GM23338 (cell line): Measurements from ENCODE around the gene ACSBG1.

Experiments used
- CTCF ChIP-seq, 2 experiments: fragments of 200-600 bp in 1 of 2; sonication (generic) in 1 of 2; conservative IDR thresholded peaks; 2 replicates each; pipeline versions ENCODE4 v1.5.1 to v1.6.1; 2016 to 2017; ENCODE audit warnings: antibody characterized with exemption in 2 of 2, low read depth in 2 of 2, mild to moderate bottlenecking in 2 of 2, moderate library complexity in 1 of 2
- EZH2 ChIP-seq: fragments of 200-600 bp; sonication (generic); IDR thresholded peaks from one replicate; pipeline ENCODE4 v1.8.0; 2017; ENCODE audit warnings: antibody characterized with exemption, mild to moderate bottlenecking, low read depth; ENCODE audit not compliant: unreplicated experiment
- EZH2phosphoT487 ChIP-seq: fragments of 200-600 bp; sonication (generic); IDR thresholded peaks from one replicate; pipeline ENCODE4 v1.8.1; 2018; ENCODE audit warnings: antibody characterized with exemption; ENCODE audit not compliant: unreplicated experiment
- JUNB ChIP-seq: IDR thresholded peaks from one replicate; pipeline ENCODE4 v1.6.1; 2016; ENCODE audit warnings: antibody characterized with exemption; ENCODE audit not compliant: unreplicated experiment
- POLR2AphosphoS5 ChIP-seq: IDR thresholded peaks from 2 replicates; pipeline ENCODE4 v1.6.1; 2016; ENCODE audit warnings: antibody characterized with exemption, low read depth
- REST ChIP-seq: IDR thresholded peaks from one replicate; pipeline ENCODE4 v1.6.1; 2018; ENCODE audit warnings: antibody characterized with exemption; ENCODE audit not compliant: unreplicated experiment
- STAT1 ChIP-seq: IDR thresholded peaks from one replicate; pipeline ENCODE4 v1.6.1; 2016; ENCODE audit warnings: antibody characterized with exemption; ENCODE audit not compliant: unreplicated experiment
- ZNF114 ChIP-seq: fragments of 250-450 bp; sonication (Bioruptor Pico); IDR thresholded peaks from 2 replicates; pipeline ENCODE4 v1.5.0; 2020; ENCODE audit warnings: mild to moderate bottlenecking, moderate library complexity
- TF ChIP-seq, protein P1 (sequence below): IDR thresholded peaks from 2 replicates; pipeline ENCODE4 v1.6.1; 2016; ENCODE audit warnings: antibody characterized with exemption

DNA sequence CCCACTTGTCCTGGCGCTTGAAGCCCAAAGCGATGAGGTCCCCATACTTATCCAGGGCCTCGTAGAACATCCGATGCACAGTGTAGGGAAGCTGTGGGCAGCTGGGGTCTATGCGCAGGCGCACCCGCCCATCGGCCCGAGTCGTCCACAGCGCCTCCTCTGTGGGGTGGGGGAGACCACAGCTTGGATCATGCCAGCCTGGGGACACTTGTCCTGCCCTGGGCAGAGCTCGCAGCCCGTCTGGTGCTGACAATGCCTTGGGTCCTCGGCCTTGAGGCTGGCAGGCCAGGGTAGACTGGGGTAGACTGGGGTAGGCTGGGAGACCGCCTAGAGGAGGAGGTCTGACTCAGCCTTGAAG lies 39.8 kb downstream of the ACSBG1 start:
- no peak for TF ChIP-seq POLR2AphosphoS5
- no peak; a peak in 1 of 4 replicates for TF ChIP-seq CTCF (conservative IDR thresholded peaks at IDR 0.05; ENCODE audit: low read depth in 2 of 2)
- no peak for TF ChIP-seq REST
- TF ChIP-seq EZH2phosphoT487, result no peak
- no peak for TF ChIP-seq ZNF114
- TF ChIP-seq, protein P1, sequence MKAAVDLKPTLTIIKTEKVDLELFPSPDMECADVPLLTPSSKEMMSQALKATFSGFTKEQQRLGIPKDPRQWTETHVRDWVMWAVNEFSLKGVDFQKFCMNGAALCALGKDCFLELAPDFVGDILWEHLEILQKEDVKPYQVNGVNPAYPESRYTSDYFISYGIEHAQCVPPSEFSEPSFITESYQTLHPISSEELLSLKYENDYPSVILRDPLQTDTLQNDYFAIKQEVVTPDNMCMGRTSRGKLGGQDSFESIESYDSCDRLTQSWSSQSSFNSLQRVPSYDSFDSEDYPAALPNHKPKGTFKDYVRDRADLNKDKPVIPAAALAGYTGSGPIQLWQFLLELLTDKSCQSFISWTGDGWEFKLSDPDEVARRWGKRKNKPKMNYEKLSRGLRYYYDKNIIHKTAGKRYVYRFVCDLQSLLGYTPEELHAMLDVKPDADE, result no peak
- TF ChIP-seq EZH2, result no peak
- TF ChIP-seq STAT1, result no peak
- TF ChIP-seq JUNB, result no peak
